Panc1 (cell line): ENCODE measurements around the gene OSBPL10. TPM values are rescaled to one million over a fixed set of nuclear protein-coding genes. Genes with fewer than 3 reads are reported as not detected.

ENCODE experiments used
- ATAC-seq: fragments of 200-7000 bp; cut with Tn5 transposase; 2 replicates; pipeline ENCODE4 v1.9.1; 2020; ENCODE audit warnings: mild to moderate bottlenecking, moderate library complexity
- BruUV-seq: library from RNA; stranded (reverse); fragments of 400-500 nt; replicated peaks from 2 replicates; lab custom pipeline; 2021; lab: Mats Ljungman, UMichigan
- CTCF ChIA-PET: fragments of 300-600 bp; sonication (Branson Sonifier 250); formaldehyde crosslinking; loops from one replicate; lab custom pipeline; 2022; ENCODE audit warnings: antibody characterized with exemption; lab: Charles Lee
- POLR2A ChIA-PET: fragments of 300-600 bp; sonication (Branson Sonifier 250); formaldehyde crosslinking; loops from one replicate; lab custom pipeline; 2022; ENCODE audit warnings: antibody characterized with exemption; lab: Charles Lee
- DNase-seq: peaks from one replicate; pipeline ENCODE4 v3.0.0-alpha.2; 2010; ENCODE audit warnings: low read depth, low spot score
- H3K27ac ChIP-seq: 2 replicates; pipeline ENCODE4 v1.5.1; 2011; ENCODE audit warnings: mild to moderate bottlenecking, low read length, inconsistent platforms
- H3K27me3 ChIP-seq: fragments of 200-500 bp; sonication (Bioruptor generic); 2 replicates; pipeline ENCODE4 v1.6.0; 2014; ENCODE audit warnings: low read length, inconsistent platforms; ENCODE audit not compliant: control insufficient read depth, insufficient read depth
- H3K36me3 ChIP-seq: fragments of 200-500 bp; sonication (Bioruptor generic); 2 replicates; pipeline ENCODE4 v1.5.1; 2014; ENCODE audit warnings: inconsistent platforms, mild to moderate bottlenecking, low read length, moderate library complexity; ENCODE audit not compliant: control insufficient read depth, insufficient read depth
- H3K4me1 ChIP-seq: 2 replicates; pipeline ENCODE4 v1.5.1; 2011; ENCODE audit warnings: inconsistent platforms, mild to moderate bottlenecking, low read length, moderate library complexity; ENCODE audit not compliant: control insufficient read depth, insufficient read depth
- H3K4me3 ChIP-seq, 2 experiments: 2 replicates each; pipeline ENCODE4 v1.5.1; 2011 to 2012; ENCODE audit warnings: low read depth in 2 of 2, low read length in 2 of 2, mild to moderate bottlenecking in 2 of 2, inconsistent platforms in 1 of 2, moderate library complexity in 1 of 2
- H3K9me3 ChIP-seq: fragments of 200-500 bp; sonication (Bioruptor generic); 2 replicates; pipeline ENCODE4 v1.5.1; 2014; ENCODE audit warnings: low read depth, mild to moderate bottlenecking, inconsistent platforms, low read length, moderate library complexity; ENCODE audit not compliant: control insufficient read depth, insufficient read depth
- POLR2AphosphoS5 ChIP-seq: IDR thresholded peaks from 2 replicates; pipeline ENCODE4 v1.6.1; 2012; ENCODE audit warnings: mild to moderate bottlenecking, low read depth, low read length, moderate library complexity
- SIN3A ChIP-seq: IDR thresholded peaks from 2 replicates; pipeline ENCODE4 v1.6.1; 2012; ENCODE audit warnings: low read depth, mild to moderate bottlenecking, low read length, moderate library complexity, borderline replicate concordance; ENCODE audit not compliant: insufficient read depth
- TCF7L2 ChIP-seq: IDR thresholded peaks from 2 replicates; pipeline ENCODE4 v1.6.1; 2011; ENCODE audit warnings: mild to moderate bottlenecking, low read depth, low read length, inconsistent platforms
- in situ Hi-C: cut with HindIII; loops from 2 replicates; pipeline ENCODE4 v1.10.0; 2016; ENCODE audit warnings: low sequenced_read_pairs, low pct_unique_long_range_greater_than_20kb
- intact Hi-C: fragments of 100-400 bp; cut with micrococcal nuclease; formaldehyde crosslinking; loops from one replicate; pipeline ENCODE4 v1.10.0; 2022; ENCODE audit not compliant: unreplicated experiment
- total RNA-seq: library from RNA; stranded (reverse); gene quantifications from one replicate; pipeline ENCODE4 v1.2.1, GENCODE V29; 2021; ENCODE audit not compliant: unreplicated experiment
- TF ChIP-seq, protein P1 (sequence below): fragments of 450-650 bp; IDR thresholded peaks from 2 replicates; pipeline ENCODE4 v1.5.1; 2017; ENCODE audit warnings: mild to moderate bottlenecking
- TF ChIP-seq, protein P2 (sequence below), 2 experiments: IDR thresholded peaks; 2 replicates each; pipeline ENCODE4 v1.6.1; 2011 to 2012; ENCODE audit warnings: low read depth in 2 of 2, control low read depth in 1 of 2, low read length in 1 of 2, mild to moderate bottlenecking in 1 of 2, moderate library complexity in 1 of 2; ENCODE audit not compliant: insufficient read depth in 1 of 2

Gene OSBPL10
- total RNA-seq, 1 experiment from 2014 or later: 88.1 TPM

DNA sequence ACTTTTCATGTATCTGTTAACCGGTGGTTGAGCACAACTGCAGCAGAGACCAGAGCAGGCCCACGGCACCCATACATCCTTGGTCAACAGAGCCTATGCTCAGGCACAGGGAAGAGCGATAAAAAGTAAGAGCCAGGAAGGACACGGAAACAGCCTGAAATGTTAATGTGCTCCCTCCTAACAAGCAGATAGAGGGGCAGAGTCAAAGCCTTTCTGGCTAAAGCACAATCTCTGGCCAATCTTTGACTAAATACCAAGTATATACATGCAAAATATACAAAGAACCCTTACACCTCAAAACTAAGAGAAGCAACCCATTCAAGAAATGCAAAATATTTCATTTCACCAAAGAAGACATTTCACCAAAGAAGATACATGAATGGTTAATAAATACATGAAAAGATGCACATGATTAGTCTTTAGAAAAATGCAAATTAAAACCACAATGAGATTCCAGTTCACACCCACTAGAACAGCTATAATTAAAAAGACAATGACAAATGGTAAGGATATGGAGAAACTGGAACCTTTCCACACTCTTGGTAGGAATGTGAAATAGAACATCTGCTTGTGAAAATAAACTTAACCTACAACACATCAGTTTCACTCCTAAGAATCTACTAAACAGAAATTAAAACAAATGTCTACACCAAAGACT, 88.0 kb downstream of the OSBPL10 start:
- BruUV-seq: no TSS peak
- DNase-seq: no peak
- TF ChIP-seq POLR2AphosphoS5: no peak
- TF ChIP-seq, protein P1, sequence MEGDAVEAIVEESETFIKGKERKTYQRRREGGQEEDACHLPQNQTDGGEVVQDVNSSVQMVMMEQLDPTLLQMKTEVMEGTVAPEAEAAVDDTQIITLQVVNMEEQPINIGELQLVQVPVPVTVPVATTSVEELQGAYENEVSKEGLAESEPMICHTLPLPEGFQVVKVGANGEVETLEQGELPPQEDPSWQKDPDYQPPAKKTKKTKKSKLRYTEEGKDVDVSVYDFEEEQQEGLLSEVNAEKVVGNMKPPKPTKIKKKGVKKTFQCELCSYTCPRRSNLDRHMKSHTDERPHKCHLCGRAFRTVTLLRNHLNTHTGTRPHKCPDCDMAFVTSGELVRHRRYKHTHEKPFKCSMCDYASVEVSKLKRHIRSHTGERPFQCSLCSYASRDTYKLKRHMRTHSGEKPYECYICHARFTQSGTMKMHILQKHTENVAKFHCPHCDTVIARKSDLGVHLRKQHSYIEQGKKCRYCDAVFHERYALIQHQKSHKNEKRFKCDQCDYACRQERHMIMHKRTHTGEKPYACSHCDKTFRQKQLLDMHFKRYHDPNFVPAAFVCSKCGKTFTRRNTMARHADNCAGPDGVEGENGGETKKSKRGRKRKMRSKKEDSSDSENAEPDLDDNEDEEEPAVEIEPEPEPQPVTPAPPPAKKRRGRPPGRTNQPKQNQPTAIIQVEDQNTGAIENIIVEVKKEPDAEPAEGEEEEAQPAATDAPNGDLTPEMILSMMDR: no peak
- no peak for TF ChIP-seq TCF7L2
- TF ChIP-seq, protein P2, sequence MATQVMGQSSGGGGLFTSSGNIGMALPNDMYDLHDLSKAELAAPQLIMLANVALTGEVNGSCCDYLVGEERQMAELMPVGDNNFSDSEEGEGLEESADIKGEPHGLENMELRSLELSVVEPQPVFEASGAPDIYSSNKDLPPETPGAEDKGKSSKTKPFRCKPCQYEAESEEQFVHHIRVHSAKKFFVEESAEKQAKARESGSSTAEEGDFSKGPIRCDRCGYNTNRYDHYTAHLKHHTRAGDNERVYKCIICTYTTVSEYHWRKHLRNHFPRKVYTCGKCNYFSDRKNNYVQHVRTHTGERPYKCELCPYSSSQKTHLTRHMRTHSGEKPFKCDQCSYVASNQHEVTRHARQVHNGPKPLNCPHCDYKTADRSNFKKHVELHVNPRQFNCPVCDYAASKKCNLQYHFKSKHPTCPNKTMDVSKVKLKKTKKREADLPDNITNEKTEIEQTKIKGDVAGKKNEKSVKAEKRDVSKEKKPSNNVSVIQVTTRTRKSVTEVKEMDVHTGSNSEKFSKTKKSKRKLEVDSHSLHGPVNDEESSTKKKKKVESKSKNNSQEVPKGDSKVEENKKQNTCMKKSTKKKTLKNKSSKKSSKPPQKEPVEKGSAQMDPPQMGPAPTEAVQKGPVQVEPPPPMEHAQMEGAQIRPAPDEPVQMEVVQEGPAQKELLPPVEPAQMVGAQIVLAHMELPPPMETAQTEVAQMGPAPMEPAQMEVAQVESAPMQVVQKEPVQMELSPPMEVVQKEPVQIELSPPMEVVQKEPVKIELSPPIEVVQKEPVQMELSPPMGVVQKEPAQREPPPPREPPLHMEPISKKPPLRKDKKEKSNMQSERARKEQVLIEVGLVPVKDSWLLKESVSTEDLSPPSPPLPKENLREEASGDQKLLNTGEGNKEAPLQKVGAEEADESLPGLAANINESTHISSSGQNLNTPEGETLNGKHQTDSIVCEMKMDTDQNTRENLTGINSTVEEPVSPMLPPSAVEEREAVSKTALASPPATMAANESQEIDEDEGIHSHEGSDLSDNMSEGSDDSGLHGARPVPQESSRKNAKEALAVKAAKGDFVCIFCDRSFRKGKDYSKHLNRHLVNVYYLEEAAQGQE (IDR thresholded peaks at IDR 0.05; ENCODE audit: insufficient read depth in 1 of 2, low read depth in 2 of 2, low read length in 1 of 2): no peak
- no peak for TF ChIP-seq SIN3A
- Histone ChIP-seq H3K4me3 (no peak overlapping the region), H3K4me1 (peaks cover 10% of the 10 kb centered on the region; the same call in 1 of the 2 replicates), H3K36me3 (no peaks in the 10 kb centered on the region), H3K9me3 (no peaks in the 10 kb centered on the region), H3K27me3 (no peaks in the 10 kb centered on the region), H3K27ac (no peak overlapping the region)
- in situ Hi-C loops (no loop called here), intact Hi-C loops (no loop called here)
- POLR2A ChIA-PET: no interaction called here
- no peak for ATAC-seq
- CTCF ChIA-PET: no interaction called here

DNA sequence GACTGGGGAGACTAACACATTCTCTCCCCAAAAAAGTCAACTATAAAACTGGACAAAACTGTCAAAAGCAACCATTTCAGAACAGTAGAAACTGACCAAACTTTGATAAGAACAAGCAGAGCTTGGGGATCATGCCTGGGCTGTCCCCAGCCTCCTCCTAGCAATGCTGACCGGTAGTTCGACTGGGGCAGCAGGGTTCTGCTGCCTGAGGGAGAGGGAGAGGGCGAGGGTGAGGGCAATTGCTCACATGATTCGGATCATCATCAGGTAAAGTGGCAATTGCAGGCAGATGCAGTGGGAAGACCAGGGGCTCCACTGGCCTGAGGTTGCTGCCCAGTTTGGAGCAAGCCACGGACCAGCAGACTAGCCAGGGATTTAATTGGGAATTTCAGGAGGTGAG, 88.6 kb downstream of the OSBPL10 start:
- Histone ChIP-seq H3K36me3 (no peaks in the 10 kb centered on the region), H3K4me3 (no peak overlapping the region), H3K4me1 (peaks cover 10% of the 10 kb centered on the region; the same call in 1 of the 2 replicates), H3K27me3 (no peaks in the 10 kb centered on the region), H3K9me3 (no peaks in the 10 kb centered on the region), H3K27ac (no peak overlapping the region)
- ChIA-PET POLR2A (no interaction called here), CTCF (no interaction called here)
- no peak for TF ChIP-seq SIN3A
- TF ChIP-seq, protein P1: no peak
- TF ChIP-seq, protein P2 (IDR thresholded peaks at IDR 0.05; ENCODE audit: insufficient read depth in 1 of 2, low read depth in 2 of 2, low read length in 1 of 2): no peak
- TF ChIP-seq TCF7L2: no peak
- no peak for TF ChIP-seq POLR2AphosphoS5
- intact Hi-C loops (no loop called here), in situ Hi-C loops (no loop called here)
- ATAC-seq: no peak
- no peak for DNase-seq
- no TSS peak for BruUV-seq
